Middle frontal gyrus (tissue), 1 donor: Measurements from ENCODE around the gene EZR.

Experiments
- DNase-seq: peaks from one replicate; pipeline ENCODE4 v3.0.0-alpha.2; 2015; ENCODE audit warnings: low spot score; ENCODE audit errors: extremely low spot score

Gene EZR

DNA sequence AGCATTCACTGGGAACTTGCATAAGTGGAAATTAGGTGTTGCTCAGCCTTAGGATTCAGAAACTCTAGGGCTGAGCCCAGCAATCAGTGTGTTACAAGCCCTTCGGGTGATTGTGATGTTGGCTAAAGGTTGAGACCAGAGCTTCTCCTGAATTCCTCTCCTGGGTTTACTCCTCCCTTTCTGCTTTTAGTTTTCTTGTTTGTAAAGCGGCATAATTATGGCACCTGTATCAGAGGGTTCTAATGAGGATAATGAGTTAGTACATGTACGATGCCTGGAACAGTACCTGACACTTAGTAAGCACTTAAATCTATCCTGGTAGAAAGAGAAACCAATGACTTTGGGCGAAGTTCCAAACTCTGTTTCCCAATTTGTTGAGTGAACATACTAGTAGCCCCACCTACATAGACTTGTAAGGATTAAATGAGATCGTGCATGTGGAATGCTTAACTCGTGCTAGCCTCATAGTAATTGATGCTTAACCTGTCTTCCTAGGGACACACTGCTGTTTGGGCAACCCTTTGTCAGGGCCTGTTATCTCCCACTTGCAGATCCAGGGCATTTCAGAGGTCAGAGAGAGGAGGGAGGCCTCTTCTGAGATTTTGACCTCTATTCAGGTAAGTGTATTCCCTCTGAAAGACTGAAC, 932 bp upstream of the EZR start:
- DNase-seq: no peak

DNA sequence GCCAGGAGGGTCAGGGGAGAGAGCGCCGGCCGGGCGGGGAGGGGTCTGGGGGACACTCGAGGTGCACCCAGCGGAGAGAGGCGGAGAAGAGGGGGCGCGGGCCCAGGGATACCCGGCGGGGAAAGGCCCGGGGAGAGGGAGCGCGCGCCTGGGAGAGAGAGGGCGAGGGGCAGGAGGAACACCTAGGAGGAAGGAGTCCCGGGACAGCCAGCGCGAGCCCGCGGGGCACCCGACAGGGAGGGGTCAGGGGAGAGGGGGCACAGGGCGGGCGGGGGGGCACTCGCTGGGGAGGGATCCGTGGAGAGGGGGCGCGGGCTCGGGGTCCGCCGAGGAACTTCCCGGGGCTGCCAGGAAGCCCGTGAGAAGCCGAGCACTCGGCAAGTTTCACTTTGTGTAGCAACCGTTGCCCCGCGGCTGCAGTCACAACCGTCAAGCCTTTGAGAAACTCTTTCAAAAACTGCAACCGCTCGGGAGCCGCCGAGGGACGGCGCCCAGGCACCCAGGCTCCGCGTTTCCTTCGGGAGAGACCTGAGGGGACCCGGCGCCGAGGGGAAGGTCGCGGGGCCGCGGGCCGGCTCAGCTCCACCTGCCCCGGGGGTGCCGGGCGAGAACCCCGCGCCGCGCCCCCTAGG, 471 bp downstream of the EZR start:
- no peak for DNase-seq

GRCh38 chr6:158817728-158818580, 1.2 kb downstream of the EZR start:
- no peak for DNase-seq

GRCh38 chr6:158816803-158817727, 2.1 kb downstream of the EZR start:
- DNase-seq: no peak

DNA sequence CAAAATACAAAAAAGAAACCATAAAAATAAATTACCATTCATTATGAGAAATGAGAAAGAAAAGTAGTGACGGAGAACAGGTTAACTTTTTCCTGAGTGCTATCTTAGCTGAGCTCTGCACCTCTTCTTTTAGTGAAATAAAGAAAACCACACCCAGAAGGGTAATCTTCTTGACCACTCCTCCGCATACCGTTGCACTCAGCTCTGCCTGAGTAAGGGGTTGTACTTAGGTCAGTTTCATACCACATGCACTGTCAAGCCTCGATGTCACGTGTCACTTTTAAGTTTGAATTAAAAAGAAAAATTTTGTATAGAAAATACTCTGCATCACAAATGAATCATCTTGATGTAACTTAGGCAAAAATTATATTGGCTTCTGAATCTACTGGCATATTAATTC, 2.8 kb downstream of the EZR start:
- DNase-seq: no peak

GRCh38 chr6:158815907-158816306, 3.3 kb downstream of the EZR start:
- no peak for DNase-seq

DNA sequence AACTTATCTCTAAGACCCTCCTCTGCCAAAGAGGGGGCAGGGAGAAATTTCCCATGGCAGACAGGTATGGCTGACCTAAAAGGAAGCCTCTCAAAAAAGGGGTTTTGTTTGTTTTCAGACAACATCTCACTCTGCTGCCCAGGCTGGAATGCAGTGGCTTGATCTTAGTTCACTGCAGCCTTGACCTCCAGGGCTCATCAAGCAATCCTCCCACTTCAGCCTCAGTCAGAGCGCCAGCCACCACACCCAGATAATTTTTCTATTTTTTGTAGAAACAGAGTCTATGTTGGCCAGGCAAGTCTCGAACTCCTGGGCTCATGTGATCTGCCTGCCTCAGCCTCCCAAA, 3.8 kb downstream of the EZR start:
- no peak for DNase-seq

- DNase-seq: no peak
These were observed 6.1 kb downstream of the EZR start for GRCh38 chr6:158813032-158813431.

GRCh38 chr6:158812611-158813010, 6.6 kb downstream of the EZR start:
- DNase-seq: no peak

- no peak for DNase-seq
These were observed 8.7 kb downstream of the EZR start for GRCh38 chr6:158810155-158811095.

DNA sequence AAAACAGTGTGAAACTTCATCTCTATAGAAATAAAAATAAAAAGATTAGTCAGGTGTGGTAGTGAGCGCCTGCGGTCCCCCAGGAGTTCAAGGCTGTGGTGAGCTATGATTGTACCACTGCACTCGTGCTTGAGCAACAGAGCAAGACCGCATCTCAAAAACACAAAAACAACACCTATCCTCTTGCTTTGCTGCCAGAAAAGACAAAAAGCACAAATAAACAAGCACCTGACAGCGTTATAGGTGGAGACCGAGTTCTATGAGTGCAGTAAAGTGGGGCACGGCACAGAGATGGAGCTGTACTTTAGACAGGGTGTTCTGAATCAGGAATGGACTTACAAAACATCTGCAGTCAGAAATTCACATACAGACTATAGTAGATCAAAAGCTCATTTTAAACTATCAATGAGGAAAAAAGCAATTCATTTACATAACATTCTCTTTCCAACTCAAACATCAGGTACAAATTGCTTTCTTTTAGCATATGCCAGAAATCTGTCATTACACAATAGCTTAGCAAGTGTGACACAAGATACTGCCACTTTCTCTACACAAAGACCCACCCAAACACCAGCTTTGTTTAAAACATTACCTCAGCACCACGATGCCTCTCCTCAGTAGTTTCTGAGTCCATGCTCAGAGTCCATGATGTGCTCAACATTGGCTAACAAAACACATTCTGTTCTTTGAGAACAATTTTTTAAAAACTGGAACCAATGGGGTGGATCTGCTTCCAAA, 10.1 kb downstream of the EZR start:
- DNase-seq: no peak

- DNase-seq: no peak
These were observed 10.7 kb downstream of the EZR start for GRCh38 chr6:158808442-158808833.

GRCh38 chr6:158807515-158808441, 11.4 kb downstream of the EZR start:
- DNase-seq: no peak

GRCh38 chr6:158805698-158806377, 13.3 kb downstream of the EZR start:
- no peak for DNase-seq

- no peak for DNase-seq
These were observed 15.0 kb downstream of the EZR start for GRCh38 chr6:158804207-158804606.

GRCh38 chr6:158803733-158804143, 15.4 kb downstream of the EZR start:
- no peak for DNase-seq

DNA sequence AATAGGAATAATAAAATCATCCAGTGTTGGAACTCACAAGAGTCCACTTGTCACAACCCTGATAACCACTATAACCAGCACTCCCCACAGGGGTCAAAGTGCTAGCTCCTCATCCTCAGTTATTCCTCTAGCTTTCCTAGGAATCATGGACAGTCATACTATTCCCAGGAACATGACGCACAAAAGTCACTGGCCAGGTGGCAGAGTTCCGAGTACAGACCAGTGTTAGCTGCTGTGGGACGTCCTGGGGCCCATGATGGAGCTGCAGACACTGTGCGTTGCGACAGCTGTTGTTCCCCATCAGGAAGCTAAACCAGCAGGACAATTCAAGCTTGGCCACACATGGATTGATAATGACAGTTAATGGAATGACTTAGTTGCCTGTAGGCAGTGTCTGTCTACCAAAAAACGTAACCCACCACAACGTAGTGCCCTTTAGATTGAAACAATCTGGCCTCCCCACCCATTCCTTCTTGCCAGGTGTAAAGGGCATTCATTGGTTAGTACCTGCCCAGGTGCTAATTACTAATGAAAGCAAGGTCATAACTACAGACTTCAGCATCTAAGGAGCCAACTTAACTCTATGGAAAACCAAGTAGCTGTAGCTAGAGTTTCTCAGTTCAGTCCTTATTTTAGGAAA, 17.4 kb downstream of the EZR start:
- no peak for DNase-seq
